Thymus (tissue), 11 donors: ENCODE results near the gene SCAF4. TPM values are rescaled to one million over a fixed set of nuclear protein-coding genes. Genes with fewer than 3 reads are reported as not detected.
"Not testable (repeated sequence)": the region's sequence is repeated elsewhere in the genome, so short reads cannot be mapped to it uniquely, and the experiment has no call there.

Experiments
- DNase-seq, 9 donors: peaks; one replicate each; pipeline ENCODE4 v3.0.0-alpha.2; 2013; ENCODE audit warnings: low spot score in 9 of 9, low read depth in 6 of 9, missing footprints in 1 of 9
- H3K27ac ChIP-seq, 2 donors: one replicate each; pipeline ENCODE4 v1.5.1; 2013; ENCODE audit warnings: control low read depth in 1 of 2, low read depth in 1 of 2, low read length in 1 of 2, mild to moderate bottlenecking in 1 of 2, moderate library complexity in 1 of 2
- H3K27me3 ChIP-seq, 2 donors: one replicate each; pipeline ENCODE4 v1.5.1; 2013; ENCODE audit warnings: low read length in 1 of 2; ENCODE audit not compliant: control insufficient read depth in 2 of 2, insufficient read depth in 1 of 2
- H3K36me3 ChIP-seq, 2 donors: one replicate each; pipeline ENCODE4 v1.5.1; 2013; ENCODE audit warnings: low read length in 1 of 2, mild to moderate bottlenecking in 1 of 2, moderate library complexity in 1 of 2; ENCODE audit not compliant: control insufficient read depth in 2 of 2, insufficient read depth in 2 of 2
- H3K4me1 ChIP-seq, 2 donors: one replicate each; pipeline ENCODE4 v1.5.1; 2013; ENCODE audit warnings: low read length in 2 of 2; ENCODE audit not compliant: control insufficient read depth in 2 of 2, insufficient read depth in 2 of 2
- H3K4me3 ChIP-seq, 2 donors: one replicate each; pipeline ENCODE4 v1.5.1; 2013; ENCODE audit warnings: low read length in 2 of 2, control low read depth in 1 of 2, mild to moderate bottlenecking in 1 of 2
- H3K9me3 ChIP-seq, 2 donors: one replicate each; pipeline ENCODE4 v1.5.1; 2013; ENCODE audit warnings: low read length in 1 of 2, mild to moderate bottlenecking in 1 of 2; ENCODE audit not compliant: control insufficient read depth in 2 of 2, insufficient read depth in 1 of 2
- WGBS: extraction: QIAGEN DNeasy Blood & Tissue Kit; methylation state at CpG from one replicate; pipeline ENCODE4 v1.1.7; 2013; 5-methylcytosine and 5-hydroxymethylcytosine counted together
- polyA plus RNA-seq: library from polyadenylated mRNA; stranded (reverse); fragments of 200-250 nt; gene quantifications from one replicate; pipeline ENCODE4 v1.2.3, GENCODE V29; 2013
- total RNA-seq: library from RNA; stranded (reverse); fragments of 120-200 nt; gene quantifications from one replicate; pipeline ENCODE4 v1.2.4, GENCODE V29; 2013
- donor health status: healthy.

SCAF4 gene
- total and polyA plus RNA-seq, 2 donors: 5.2 to 17.3 TPM

GRCh38 chr21:31766899-31767298, 35.0 kb upstream of the SCAF4 start:
- no peaks in the 10 kb centered on the region for H3K36me3 ChIP-seq
- WGBS: 89% methylated on average over 3 of the region's 3 CpGs
- H3K27ac ChIP-seq: no peak overlapping the region
- DNase-seq: no peak
- H3K9me3 ChIP-seq: no peaks in the 10 kb centered on the region
- H3K4me3 ChIP-seq: no peak overlapping the region
- no peaks in the 10 kb centered on the region for H3K27me3 ChIP-seq
- H3K4me1 ChIP-seq: no peaks in the 10 kb centered on the region

- not testable (repeated sequence) for H3K4me3 ChIP-seq, H3K27ac ChIP-seq, H3K27me3 ChIP-seq, H3K4me1 ChIP-seq, H3K9me3 ChIP-seq, H3K36me3 ChIP-seq, DNase-seq
- 85% methylated on average over 6 of the region's 6 CpGs for WGBS
Observed at GRCh38 chr21:31765850-31766249, 33.9 kb upstream of the SCAF4 start.

GRCh38 chr21:31760931-31761330, 29.0 kb upstream of the SCAF4 start:
- Histone ChIP-seq H3K27ac (no peak overlapping the region), H3K9me3 (no peaks in the 10 kb centered on the region), H3K36me3 (no peaks in the 10 kb centered on the region), H3K27me3 (no peaks in the 10 kb centered on the region), H3K4me3 (no peak overlapping the region), H3K4me1 (no peaks in the 10 kb centered on the region)
- WGBS: 89% methylated on average over 4 of the region's 4 CpGs
- DNase-seq: no peak

GRCh38 chr21:31756787-31757186, 24.9 kb upstream of the SCAF4 start:
- Histone ChIP-seq H3K4me3 (no peak overlapping the region), H3K9me3 (no peaks in the 10 kb centered on the region)
- WGBS: 94% methylated on average over 1 of the region's 1 CpG

GRCh38 chr21:31755027-31755426, 23.1 kb upstream of the SCAF4 start:
- no peak overlapping the region for H3K27ac ChIP-seq
- no peaks in the 10 kb centered on the region for H3K36me3 ChIP-seq
- no peaks in the 10 kb centered on the region for H3K27me3 ChIP-seq
- no peak overlapping the region for H3K4me3 ChIP-seq
- DNase-seq: no peak
- 96% methylated on average over 6 of the region's 6 CpGs for WGBS
- H3K4me1 ChIP-seq: no peaks in the 10 kb centered on the region
- no peaks in the 10 kb centered on the region for H3K9me3 ChIP-seq

More at GRCh38 chr21:31756787-31757186, 24.9 kb upstream of the SCAF4 start:
- no peak for DNase-seq
- H3K4me1 ChIP-seq: no peaks in the 10 kb centered on the region
- H3K36me3 ChIP-seq: no peaks in the 10 kb centered on the region
- no peak overlapping the region for H3K27ac ChIP-seq
- no peaks in the 10 kb centered on the region for H3K27me3 ChIP-seq

GRCh38 chr21:31754708-31754960, 22.7 kb upstream of the SCAF4 start:
- no peaks in the 10 kb centered on the region for H3K9me3 ChIP-seq
- no peak overlapping the region for H3K4me3 ChIP-seq
- H3K27ac ChIP-seq: no peak overlapping the region
- WGBS: 95% methylated on average over 1 of the region's 1 CpG
- H3K27me3 ChIP-seq: no peaks in the 10 kb centered on the region
- no peaks in the 10 kb centered on the region for H3K36me3 ChIP-seq
- no peak for DNase-seq
- no peaks in the 10 kb centered on the region for H3K4me1 ChIP-seq

- Histone ChIP-seq H3K27me3 (no peaks in the 10 kb centered on the region), H3K4me1 (no peaks in the 10 kb centered on the region), H3K27ac (no peak overlapping the region), H3K9me3 (no peaks in the 10 kb centered on the region), H3K36me3 (no peaks in the 10 kb centered on the region), H3K4me3 (no peak overlapping the region)
- WGBS: 90% methylated on average over 4 of the region's 4 CpGs
- DNase-seq: no peak
Observed at GRCh38 chr21:31753949-31754707, 22.2 kb upstream of the SCAF4 start.

- no peak overlapping the region for H3K27ac ChIP-seq
- no peaks in the 10 kb centered on the region for H3K4me1 ChIP-seq
- no peaks in the 10 kb centered on the region for H3K36me3 ChIP-seq
- H3K27me3 ChIP-seq: no peaks in the 10 kb centered on the region
- H3K4me3 ChIP-seq: no peak overlapping the region
- H3K9me3 ChIP-seq: no peaks in the 10 kb centered on the region
- WGBS: 92% methylated on average over 3 of the region's 3 CpGs
- DNase-seq: no peak
Observed at GRCh38 chr21:31752967-31753366, 21.0 kb upstream of the SCAF4 start.

- no peaks in the 10 kb centered on the region for H3K36me3 ChIP-seq
- no peaks in the 10 kb centered on the region for H3K9me3 ChIP-seq
- no peak overlapping the region for H3K4me3 ChIP-seq
- H3K27me3 ChIP-seq: no peaks in the 10 kb centered on the region
- no peaks in the 10 kb centered on the region for H3K4me1 ChIP-seq
- H3K27ac ChIP-seq: no peak overlapping the region
- DNase-seq: no peak
- 93% methylated on average over 4 of the region's 4 CpGs for WGBS
Observed at GRCh38 chr21:31752352-31752751, 20.4 kb upstream of the SCAF4 start.

- Histone ChIP-seq H3K27me3 (no peaks in the 10 kb centered on the region), H3K36me3 (no peaks in the 10 kb centered on the region), H3K4me1 (no peaks in the 10 kb centered on the region), H3K9me3 (no peaks in the 10 kb centered on the region), H3K4me3 (no peak overlapping the region), H3K27ac (no peak overlapping the region)
- no peak for DNase-seq
Observed at GRCh38 chr21:31750843-31751242, 18.9 kb upstream of the SCAF4 start.
